NCI-H2196 (cell line): ENCODE measurements around the gene ALX4.

ENCODE experiments used
- DNase-seq: peaks from one replicate; lab custom pipeline; 2025; ENCODE audit not compliant: unreplicated experiment; lab: John Stamatoyannopoulos, UW

Gene ALX4

DNA sequence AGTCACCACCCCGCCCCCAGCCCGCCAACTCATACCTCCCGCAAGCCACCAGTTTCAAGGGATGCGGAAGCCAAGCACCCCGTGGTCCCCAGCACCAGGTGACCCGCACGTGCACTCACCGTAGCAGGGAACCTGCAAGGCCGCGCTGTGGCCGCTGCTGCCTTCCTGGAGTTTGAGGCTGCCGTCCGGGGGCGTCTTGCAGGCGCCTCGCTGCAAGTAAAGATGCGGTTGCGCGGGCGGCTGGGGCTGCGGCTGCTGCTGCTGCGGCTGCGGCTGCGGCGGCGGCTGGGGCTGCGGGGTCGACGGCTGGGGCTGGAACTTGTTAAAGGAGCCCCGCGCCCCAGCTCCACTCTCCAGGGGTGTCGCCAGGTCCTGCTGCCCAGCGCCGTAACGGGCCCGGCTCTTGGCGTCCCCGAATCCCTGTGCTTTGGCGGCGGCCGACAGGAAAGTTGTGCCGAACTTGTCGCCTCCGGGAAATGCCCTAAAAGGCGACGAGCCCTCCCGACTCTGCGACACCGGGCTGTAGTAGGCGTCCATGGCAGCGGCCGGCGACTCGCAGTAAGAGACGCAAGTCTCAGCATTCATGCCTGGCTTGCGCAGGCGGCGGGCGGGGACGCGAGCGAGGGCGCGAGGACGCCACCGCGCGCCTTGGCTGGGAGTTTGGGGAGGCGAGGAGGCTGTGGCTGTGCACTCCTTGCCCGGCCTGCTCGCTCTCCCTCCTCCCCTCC, at the start of gene ALX4:
ALX4 (minus strand) TSS at position 662 of the 728 bp plus-strand sequence; CDS start at position 585, 77 bp downstream.
- DNase-seq = no peak

GRCh38 chr11:44359162-44359561, 49.2 kb upstream of the ALX4 start:
- DNase-seq = no peak

GRCh38 chr11:44358713-44359112, 48.8 kb upstream of the ALX4 start:
- DNase-seq = no peak

DNA sequence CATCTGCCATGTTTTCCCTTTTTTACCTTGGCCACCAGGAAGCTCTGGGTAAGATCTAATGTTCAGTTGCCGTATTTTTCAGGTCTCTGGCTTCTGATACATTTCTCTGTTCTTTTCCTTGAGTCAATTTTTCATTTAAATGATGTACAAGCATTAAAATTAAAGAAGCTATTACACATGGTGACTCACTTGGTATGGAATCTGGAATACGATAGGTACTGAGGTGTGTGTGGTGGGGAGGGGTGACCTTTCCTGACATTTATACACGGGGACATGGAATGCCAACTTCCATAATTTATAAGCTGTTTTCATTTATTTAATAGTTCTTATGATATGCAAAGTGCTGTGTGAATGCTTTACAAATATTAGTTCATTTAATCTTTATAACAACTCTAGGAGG, 47.8 kb upstream of the ALX4 start:
- DNase-seq = no peak

- DNase-seq = no peak
Measured at GRCh38 chr11:44356351-44356750, 46.4 kb upstream of the ALX4 start.

DNA sequence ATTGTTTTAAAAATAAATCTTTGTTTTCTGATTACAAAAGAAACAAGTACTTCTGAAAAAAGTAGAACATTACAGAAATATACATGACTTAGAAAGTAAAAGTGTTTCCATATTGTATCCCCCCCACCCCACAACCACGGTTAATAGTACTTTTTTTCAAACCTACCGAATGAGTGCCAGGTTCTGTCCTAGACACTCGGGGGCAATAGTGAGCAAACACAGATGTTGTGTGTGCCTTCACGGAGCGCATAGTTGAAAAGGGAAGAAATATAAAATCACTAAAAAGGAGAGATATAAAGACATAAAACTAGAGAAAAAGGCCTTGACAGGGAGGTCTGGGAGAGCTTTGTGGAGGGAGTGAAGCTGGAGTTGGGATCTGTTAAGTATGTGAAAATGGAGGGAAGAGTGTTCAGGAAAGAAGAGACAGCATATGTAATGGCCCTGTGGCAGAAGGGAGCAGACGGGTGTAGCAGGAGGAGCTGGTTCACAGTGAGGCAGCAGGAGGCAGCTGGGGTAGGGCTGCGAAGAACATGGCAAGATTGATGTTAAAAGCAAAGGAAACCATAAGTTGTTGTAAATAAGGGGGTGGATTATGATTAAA, 42.1 kb upstream of the ALX4 start:
- DNase-seq = no peak

DNA sequence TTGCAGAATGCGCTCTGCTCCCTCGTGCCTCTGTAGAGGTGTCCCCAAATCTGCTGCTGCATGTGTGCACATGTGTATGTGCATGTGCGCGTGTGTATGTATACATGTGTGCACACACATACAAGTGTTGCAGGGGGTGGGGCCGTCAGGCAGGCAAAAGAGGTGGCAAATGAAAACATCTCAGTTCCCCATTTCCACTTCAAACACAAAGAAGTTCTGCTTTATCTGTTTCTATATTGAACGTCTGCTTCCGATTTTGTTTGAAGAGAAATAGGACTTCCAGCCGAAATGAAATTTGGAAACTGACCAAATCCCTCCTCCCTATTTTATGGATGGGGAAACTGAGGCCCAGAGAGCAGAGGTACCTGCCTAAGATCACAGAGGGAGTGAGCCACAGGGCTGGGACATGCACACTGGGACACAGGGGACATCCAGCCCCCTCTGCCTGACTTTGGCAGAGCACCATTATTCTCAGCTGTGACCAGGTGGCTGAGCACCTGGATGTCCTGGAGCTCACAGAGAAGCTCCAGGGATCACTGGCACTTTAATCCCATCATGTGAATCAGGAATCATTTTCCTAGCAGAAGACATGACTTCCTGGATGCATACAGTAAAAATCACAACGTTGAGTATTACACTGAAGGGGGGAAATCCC, 41.2 kb upstream of the ALX4 start:
- no peak for DNase-seq

GRCh38 chr11:44349328-44349727, 39.4 kb upstream of the ALX4 start:
- no peak for DNase-seq

- DNase-seq = no peak
Measured at GRCh38 chr11:44348721-44349120, 38.8 kb upstream of the ALX4 start.

- DNase-seq = no peak
Measured at GRCh38 chr11:44348114-44348513, 38.2 kb upstream of the ALX4 start.

- DNase-seq = no peak
Measured at GRCh38 chr11:44347538-44347937, 37.6 kb upstream of the ALX4 start.

GRCh38 chr11:44346983-44347382, 37.0 kb upstream of the ALX4 start:
- DNase-seq = no peak

- no peak for DNase-seq
Measured at GRCh38 chr11:44345781-44346180, 35.8 kb upstream of the ALX4 start.

DNA sequence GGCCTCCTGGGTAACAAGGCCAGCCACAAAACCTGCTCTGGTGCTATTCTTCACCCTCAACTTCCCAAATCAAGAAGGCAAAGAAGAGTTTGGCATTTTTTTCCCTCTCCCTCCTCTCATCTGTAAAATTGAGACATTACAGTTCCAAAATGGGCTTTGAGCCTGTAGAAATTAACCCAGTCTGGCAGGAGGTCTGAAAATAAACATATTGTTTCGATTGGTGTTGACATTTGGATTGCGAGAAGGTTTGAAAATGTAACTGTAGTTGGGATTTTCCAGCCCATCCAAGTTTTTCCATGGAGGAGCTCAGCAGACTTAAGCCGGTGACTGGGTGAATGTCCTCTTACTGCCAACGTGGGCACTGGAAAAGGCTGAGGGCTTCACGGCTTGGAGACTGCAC, 35.0 kb upstream of the ALX4 start:
- DNase-seq = no peak

- no peak for DNase-seq
Measured at GRCh38 chr11:44344423-44344820, 34.5 kb upstream of the ALX4 start.

- no peak for DNase-seq
Measured at GRCh38 chr11:44343778-44344422, 34.0 kb upstream of the ALX4 start.

GRCh38 chr11:44342616-44343015, 32.7 kb upstream of the ALX4 start:
- no peak for DNase-seq

GRCh38 chr11:44340656-44341055, 30.7 kb upstream of the ALX4 start:
- no peak for DNase-seq

GRCh38 chr11:44339530-44339883, 29.6 kb upstream of the ALX4 start:
- no peak for DNase-seq

GRCh38 chr11:44338698-44339529, 29.0 kb upstream of the ALX4 start:
- no peak for DNase-seq

DNA sequence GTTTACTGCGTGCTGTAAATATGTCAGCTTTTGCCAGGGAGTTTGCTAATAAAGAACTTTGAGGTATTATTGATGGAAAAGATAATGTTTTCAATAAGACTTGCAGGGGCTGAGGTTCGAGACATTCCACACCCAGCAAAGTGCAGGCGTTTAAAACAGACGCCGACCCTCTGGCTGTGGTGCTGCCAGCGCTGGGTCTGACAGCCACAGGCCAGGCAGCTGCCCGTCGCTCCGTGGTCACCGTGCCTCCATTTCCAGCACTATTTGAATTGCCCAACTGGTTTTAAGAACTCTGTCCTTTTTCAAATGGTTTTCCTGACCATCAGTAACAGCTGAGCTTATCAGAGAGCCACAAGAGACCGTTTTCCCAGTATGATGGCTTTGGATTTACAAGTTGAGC, 28.1 kb upstream of the ALX4 start:
- no peak for DNase-seq
